H1 (cell line): Measurements from ENCODE around the gene ILKAP. TPM values are rescaled to one million over a fixed set of nuclear protein-coding genes. Genes with fewer than 3 reads are reported as not detected.

Experiments used
- CTCF ChIA-PET: fragments of 300-600 bp; sonication (Branson Sonifier 250); formaldehyde crosslinking; loops from one replicate; lab custom pipeline; 2021; ENCODE audit not compliant: partially characterized antibody; lab: Charles Lee
- POLR2A ChIA-PET: fragments of 300-600 bp; sonication (Branson Sonifier 250); formaldehyde crosslinking; loops from one replicate; lab custom pipeline; 2021; ENCODE audit warnings: inconsistent platforms; ENCODE audit not compliant: partially characterized antibody; lab: Charles Lee
- DNase-seq, 2 experiments: peaks; one replicate each; pipeline versions ENCODE4 v3.0.0 to v3.0.0-alpha.2; 2010 to 2022; ENCODE audit warnings: low spot score in 2 of 2, low read depth in 1 of 2, mixed read lengths in 1 of 2
- FAIRE-seq: peaks from 2 replicates; lab custom pipeline; 2011; peaks lifted over from hg19 to GRCh38; lab: Jason Lieb, UNC
- H2AFZ ChIP-seq: 2 replicates; pipeline ENCODE4 v1.8.1; 2012; ENCODE audit warnings: low read length, inconsistent platforms
- H2AK5ac ChIP-seq: 2 replicates; pipeline ENCODE4 v1.6.1; 2013; ENCODE audit warnings: low read depth, low read length
- H2BK120ac ChIP-seq: replicated peaks from 2 replicates; pipeline ENCODE3; 2013; ENCODE audit warnings: low read depth, low read length, inconsistent platforms
- H2BK12ac ChIP-seq: 2 replicates; pipeline ENCODE4 v1.6.1; 2013; ENCODE audit warnings: low read depth, low read length
- H2BK15ac ChIP-seq: 2 replicates; pipeline ENCODE4 v1.6.1; 2013; ENCODE audit warnings: low read length
- H2BK20ac ChIP-seq: 2 replicates; pipeline ENCODE4 v1.6.1; 2013; ENCODE audit warnings: low read length
- H2BK5ac ChIP-seq: 2 replicates; pipeline ENCODE4 v1.6.1; 2013; ENCODE audit warnings: low read depth, low read length
- H3K14ac ChIP-seq: 2 replicates; pipeline ENCODE4 v1.6.1; 2013; ENCODE audit warnings: inconsistent platforms; ENCODE audit not compliant: insufficient read length
- H3K18ac ChIP-seq: 2 replicates; pipeline ENCODE4 v1.6.1; 2013; ENCODE audit warnings: low read length; ENCODE audit errors: extremely low read depth
- H3K23ac ChIP-seq: 2 replicates; pipeline ENCODE4 v1.6.1; 2013; ENCODE audit warnings: inconsistent platforms; ENCODE audit not compliant: insufficient read length
- H3K23me2 ChIP-seq: 2 replicates; pipeline ENCODE4 v1.6.1; 2013; ENCODE audit warnings: low read depth, low read length
- H3K27ac ChIP-seq: 2 replicates; pipeline ENCODE4 v1.6.1; 2011; ENCODE audit warnings: low read depth, low read length, inconsistent platforms
- H3K27me3 ChIP-seq, 4 experiments: replicated peaks in 1 of 4; 1 replicate in 1 of 4; 2 replicates in 3 of 4; pipeline versions ENCODE4 v1.6.1 to v1.8.1; 2011 to 2013; ENCODE audit warnings: low read length in 3 of 4, mild to moderate bottlenecking in 3 of 4, inconsistent platforms in 2 of 4, mixed read lengths in 2 of 4, moderate library complexity in 1 of 4; ENCODE audit not compliant: control insufficient read depth in 3 of 4, insufficient read depth in 3 of 4; ENCODE audit errors: extremely low read depth in 1 of 4
- H3K36me3 ChIP-seq, 4 experiments: 2 replicates each; pipeline versions ENCODE4 v1.6.1 to v1.8.1; 2011 to 2013; ENCODE audit warnings: mild to moderate bottlenecking in 4 of 4, low read length in 3 of 4, moderate library complexity in 2 of 4, control low read depth in 1 of 4, inconsistent platforms in 1 of 4; ENCODE audit not compliant: insufficient read depth in 4 of 4, control insufficient read depth in 2 of 4
- H3K4ac ChIP-seq: replicated peaks from 2 replicates; pipeline ENCODE3; 2013; ENCODE audit warnings: low read length, low read depth, mixed read lengths, inconsistent platforms; ENCODE audit not compliant: insufficient read length
- H3K4me1 ChIP-seq, 4 experiments: replicated peaks in 1 of 4; 1 replicate in 1 of 4; 2 replicates in 3 of 4; pipeline versions ENCODE4 v1.6.1 to v1.8.1; 2011 to 2013; ENCODE audit warnings: low read length in 3 of 4, inconsistent platforms in 2 of 4, mixed read lengths in 1 of 4; ENCODE audit not compliant: insufficient read depth in 4 of 4, control insufficient read depth in 3 of 4
- H3K4me2 ChIP-seq, 2 experiments: 2 replicates each; pipeline versions ENCODE4 v1.6.1 to v1.8.1; 2011 to 2013; ENCODE audit warnings: low read depth in 2 of 2, low read length in 2 of 2, control low read depth in 1 of 2, inconsistent platforms in 1 of 2, mild to moderate bottlenecking in 1 of 2; ENCODE audit not compliant: insufficient read depth in 1 of 2
- H3K4me3 ChIP-seq, 4 experiments: fragments of 200-600, 300-600 bp in 1 of 4; sonication (generic), shearing (Covaris generic), sonication (Bioruptor Twin) in 1 of 4; 2 replicates each; pipeline versions ENCODE4 v1.5.1 to v1.8.1; 2011 to 2016; ENCODE audit warnings: low read length in 4 of 4, low read depth in 3 of 4, control low read depth in 2 of 4, inconsistent platforms in 2 of 4, mild to moderate bottlenecking in 2 of 4, mixed read lengths in 1 of 4, moderate library complexity in 1 of 4; ENCODE audit not compliant: insufficient read depth in 2 of 4; ENCODE audit errors: extremely low read depth in 1 of 4
- H3K56ac ChIP-seq: replicated peaks from 2 replicates; pipeline ENCODE3; 2013; ENCODE audit warnings: low read depth, mild to moderate bottlenecking, mixed read lengths, low read length, inconsistent platforms; ENCODE audit not compliant: insufficient read length
- H3K79me1 ChIP-seq: 2 replicates; pipeline ENCODE4 v1.6.1; 2013; ENCODE audit warnings: low read depth, low read length, control low read depth
- H3K79me2 ChIP-seq, 2 experiments: 2 replicates each; pipeline versions ENCODE4 v1.6.1 to v1.8.1; 2012 to 2013; ENCODE audit warnings: low read length in 2 of 2, mild to moderate bottlenecking in 2 of 2, inconsistent platforms in 1 of 2; ENCODE audit not compliant: insufficient read depth in 2 of 2, control insufficient read depth in 1 of 2
- H3K9ac ChIP-seq, 4 experiments: replicated peaks in 1 of 4; 1 replicate in 1 of 4; 2 replicates in 3 of 4; pipeline versions ENCODE4 v1.6.1 to v1.8.1; 2011 to 2013; ENCODE audit warnings: low read depth in 3 of 4, low read length in 3 of 4, control low read depth in 2 of 4, mild to moderate bottlenecking in 2 of 4, moderate library complexity in 2 of 4, inconsistent platforms in 1 of 4; ENCODE audit errors: extremely low read depth in 1 of 4
- H3K9me3 ChIP-seq, 2 experiments: 2 replicates each; pipeline versions ENCODE4 v1.6.1 to v1.8.1; 2012 to 2013; ENCODE audit warnings: mild to moderate bottlenecking in 2 of 2, moderate library complexity in 2 of 2, control low read depth in 1 of 2, inconsistent platforms in 1 of 2, low read depth in 1 of 2, low read length in 1 of 2, mixed read lengths in 1 of 2; ENCODE audit not compliant: insufficient read depth in 2 of 2
- H4K20me1 ChIP-seq, 2 experiments: replicated peaks in 1 of 2; 2 replicates each; pipeline versions ENCODE3 to v1.8.1; 2011 to 2013; ENCODE audit warnings: inconsistent platforms in 2 of 2, low read length in 2 of 2, mild to moderate bottlenecking in 1 of 2; ENCODE audit not compliant: insufficient read depth in 2 of 2, control insufficient read depth in 1 of 2
- H4K5ac ChIP-seq: 2 replicates; pipeline ENCODE4 v1.6.1; 2013; ENCODE audit warnings: low read length, low read depth, mixed read lengths, inconsistent platforms; ENCODE audit not compliant: insufficient read length
- H4K8ac ChIP-seq: 2 replicates; pipeline ENCODE4 v1.8.0; 2013; ENCODE audit warnings: mild to moderate bottlenecking, moderate library complexity, low read length, inconsistent platforms; ENCODE audit not compliant: insufficient read depth; ENCODE audit errors: extremely low read depth
- H4K91ac ChIP-seq: replicated peaks from 2 replicates; pipeline ENCODE3; 2013; ENCODE audit warnings: low read length, mixed read lengths, inconsistent platforms; ENCODE audit not compliant: insufficient read length
- BCL11A ChIP-seq, 2 experiments: IDR thresholded peaks; one replicate each; pipeline ENCODE4 v1.6.1; 2011; ENCODE audit warnings: low read depth in 2 of 2, low read length in 2 of 2, mild to moderate bottlenecking in 2 of 2
- CBX5 ChIP-seq: fragments of 300-800, 300-1000 bp; sonication (generic); IDR thresholded peaks from 2 replicates; pipeline ENCODE4 v1.7.1; 2016; ENCODE audit warnings: antibody characterized with exemption, low read length, low read depth
- CREB1 ChIP-seq: IDR thresholded peaks from 2 replicates; pipeline ENCODE4 v1.6.1; 2012; ENCODE audit warnings: inconsistent platforms
- NANOG ChIP-seq: IDR thresholded peaks from 2 replicates; pipeline ENCODE4 v1.6.1; 2011; ENCODE audit warnings: low read length, low read depth, mild to moderate bottlenecking, inconsistent platforms; ENCODE audit not compliant: insufficient read depth, poor library complexity, severe bottlenecking
- POU5F1 ChIP-seq: IDR thresholded peaks from 2 replicates; pipeline ENCODE4 v1.6.1; 2011; ENCODE audit warnings: low read depth, mild to moderate bottlenecking, low read length, moderate library complexity
- SUZ12 ChIP-seq: fragments of 200-600 bp; sonication (generic); IDR thresholded peaks from 2 replicates; pipeline ENCODE4 v1.6.1; 2012; ENCODE audit warnings: mild to moderate bottlenecking, inconsistent platforms, low read length, moderate library complexity, mixed read lengths
- TAF1 ChIP-seq: IDR thresholded peaks from 2 replicates; pipeline ENCODE4 v1.6.1; 2011; ENCODE audit warnings: mild to moderate bottlenecking, low read depth, low read length
- TBP ChIP-seq: IDR thresholded peaks from 2 replicates; pipeline ENCODE4 v1.6.1; 2011; ENCODE audit warnings: low read depth, low read length, improper control_type of control experiment
- TCF12 ChIP-seq: IDR thresholded peaks from 2 replicates; pipeline ENCODE4 v1.6.1; 2011; ENCODE audit warnings: low read depth, mild to moderate bottlenecking, low read length
- WGBS, 2 experiments: shearing (Covaris generic) in 1 of 2; methylation state at CpG; one replicate each; pipeline versions ENCODE4 v1.1.6 to v1.1.7; 2013 to 2015; ENCODE audit warnings: low lambda C conversion rate in 2 of 2, mixed read lengths in 2 of 2, inconsistent platforms in 1 of 2, low coverage in 1 of 2, missing lambda C conversion rate in 1 of 2; ENCODE audit not compliant: insufficient replicate concordance in 2 of 2, insufficient coverage in 1 of 2, insufficient read length in 1 of 2; ENCODE audit errors: extremely low coverage in 1 of 2, missing lambda C conversion rate in 1 of 2; 5-methylcytosine and 5-hydroxymethylcytosine counted together
- polyA plus RNA-seq, 7 experiments: library from polyadenylated mRNA; depleted of rRNA in 3 of 7; stranded (reverse) in 5 of 7; unstranded in 2 of 7; fragments of >200 nt in 5 of 7; fragments of 200-250 nt in 2 of 7; gene quantifications; 1 replicate in 5 of 7; 2 replicates in 1 of 7; 4 replicates in 1 of 7; pipeline versions ENCODE4 v1.2.1 to v1.2.3, GENCODE V29; 2011 to 2013; ENCODE audit warnings: missing spikeins in 2 of 7, mixed read lengths in 2 of 7
- total RNA-seq: library from RNA; stranded (reverse); fragmentation: NEBNext Ultra II Directional; extraction: Animal tissue kit (Norgen Biotek cat#: 25700); gene quantifications from 2 replicates; pipeline ENCODE4 v1.2.1, GENCODE V29; 2021
- TF ChIP-seq, protein P1 (sequence below): IDR thresholded peaks from 2 replicates; pipeline ENCODE4 v1.6.1; 2012; ENCODE audit warnings: inconsistent platforms

Gene ILKAP
- total and polyA plus RNA-seq, 2 of the 8 experiments (the other 6 are each of a cell fraction or from before 2014, with no cell fraction given) = 23.5 to 33.8 TPM

DNA sequence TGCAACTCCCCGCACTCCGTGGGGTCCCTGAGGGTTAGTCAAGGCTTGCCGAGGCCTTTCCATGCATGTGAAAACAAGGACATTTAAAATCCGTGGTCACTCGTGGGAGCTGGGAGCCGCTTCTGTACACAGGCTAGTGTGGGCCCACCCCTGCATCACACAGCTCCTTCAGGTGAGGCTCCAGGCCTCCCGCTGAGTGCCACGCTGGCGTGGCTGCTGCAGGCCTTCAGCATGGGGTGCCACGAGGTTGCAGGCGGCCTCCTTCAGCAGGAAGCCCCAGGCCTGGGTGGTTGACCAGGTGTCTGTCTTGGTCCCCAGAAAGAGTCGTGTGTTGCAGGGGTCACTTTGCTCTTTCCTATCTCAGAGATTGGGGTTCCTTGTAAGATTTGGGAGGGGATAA lies 58.4 kb downstream of the ILKAP start:
- Histone ChIP-seq H2BK120ac (no peak overlapping the region), H3K56ac (no peak overlapping the region), H3K27ac (no peak overlapping the region), H3K4me1 (no peaks in the 10 kb centered on the region), H3K36me3 (no peaks in the 10 kb centered on the region; a peak in 1 of 8 replicates), H2BK20ac (no peak overlapping the region), H3K23me2 (no peaks in the 10 kb centered on the region), H3K4ac (no peak overlapping the region), H4K91ac (no peak overlapping the region), H2BK12ac (no peak overlapping the region), H4K5ac (no peak overlapping the region), H3K4me2 (no peak overlapping the region), H2AFZ (no peak overlapping the region), H3K4me3 (no peak overlapping the region), H2BK5ac (no peak overlapping the region), H3K79me1 (no peaks in the 10 kb centered on the region), H2AK5ac (no peak overlapping the region), H3K27me3 (no peaks in the 10 kb centered on the region), H3K14ac (no peak overlapping the region), H2BK15ac (no peak overlapping the region), H4K20me1 (no peaks in the 10 kb centered on the region), H3K79me2 (no peaks in the 10 kb centered on the region), H4K8ac (no peak overlapping the region), H3K18ac (no peak overlapping the region), H3K9ac (no peak overlapping the region), H3K23ac (no peak overlapping the region), H3K9me3 (no peaks in the 10 kb centered on the region)
- CTCF ChIA-PET = interaction anchor here (0.6 to 1.0 kb wide), 2 partner anchors 18 to 130 kb away, joined by 3 to 4 read pairs; no protein-coding TSS in a partner anchor
- DNase-seq = no peak
- TF ChIP-seq CBX5 = no peak
- TF ChIP-seq CREB1 = no peak
- TF ChIP-seq BCL11A (IDR thresholded peaks at IDR 0.05; ENCODE audit: low read depth in 2 of 2, low read length in 2 of 2) = no peak
- no peak for TF ChIP-seq TCF12
- no peak for TF ChIP-seq POU5F1
- TF ChIP-seq TBP = no peak
- TF ChIP-seq, protein P1, sequence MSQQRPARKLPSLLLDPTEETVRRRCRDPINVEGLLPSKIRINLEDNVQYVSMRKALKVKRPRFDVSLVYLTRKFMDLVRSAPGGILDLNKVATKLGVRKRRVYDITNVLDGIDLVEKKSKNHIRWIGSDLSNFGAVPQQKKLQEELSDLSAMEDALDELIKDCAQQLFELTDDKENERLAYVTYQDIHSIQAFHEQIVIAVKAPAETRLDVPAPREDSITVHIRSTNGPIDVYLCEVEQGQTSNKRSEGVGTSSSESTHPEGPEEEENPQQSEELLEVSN = no peak
- no peak for TF ChIP-seq TAF1
- TF ChIP-seq SUZ12 = no peak
- TF ChIP-seq NANOG = no peak
- POLR2A ChIA-PET = interaction anchor here (1.1 kb wide), 1 partner anchor 45 kb away, joined by 3 read pairs; the partner anchor contains the start of gene ESPNL
- FAIRE-seq = no peak
- 93% methylated on average over 12 of the region's 12 CpGs; no CpG with 5 or more reads in 1 of the 2 experiments for WGBS, 2 experiments
